Vagina (tissue), 2 donors: Measurements from ENCODE around the gene MNX1. TPM values are rescaled to one million over a fixed set of nuclear protein-coding genes. Genes with fewer than 3 reads are reported as not detected.
A peak's percentile ranks its signal among the peaks of the same experiment; 100 is the strongest.

Experiments
- DNase-seq, 2 donors: peaks; one replicate each; pipeline ENCODE4 v3.0.0-alpha.2; 2017; ENCODE audit errors: extremely low spot score in 2 of 2
- H3K27ac ChIP-seq: fragments of 200-600 bp; sonication (generic); one replicate; pipeline ENCODE4 v1.5.1; 2019
- H3K27me3 ChIP-seq: fragments of 200-600 bp; sonication (generic); one replicate; pipeline ENCODE4 v1.5.1; 2019
- H3K36me3 ChIP-seq, 2 donors: fragments of 200-600 bp; sonication (generic); one replicate each; pipeline ENCODE4 v1.5.1; 2017 to 2019
- H3K4me1 ChIP-seq: fragments of 200-600 bp; sonication (generic); one replicate; pipeline ENCODE4 v1.5.1; 2019
- H3K4me3 ChIP-seq, 2 donors: fragments of 200-600 bp; sonication (generic); 1 replicate in 1 of 2; 2 replicates in 1 of 2; pipeline ENCODE4 v1.5.1; 2016 to 2019
- H3K9me3 ChIP-seq: fragments of 200-600 bp; sonication (generic); one replicate; pipeline ENCODE4 v1.5.1; 2019
- CTCF ChIP-seq, 3 experiments: fragments of 450-650 bp in 2 of 3; fragments of 200-600 bp in 1 of 3; sonication (generic) in 1 of 3; IDR thresholded peaks; one replicate each; pipeline ENCODE4 v1.5.1; 2017 to 2019; ENCODE audit warnings: antibody characterized with exemption in 3 of 3, mild to moderate bottlenecking in 2 of 3, moderate library complexity in 2 of 3
- POLR2A ChIP-seq, 2 donors: fragments of 450-650 bp; IDR thresholded peaks; one replicate each; pipeline ENCODE4 v1.6.1; 2017; ENCODE audit warnings: antibody characterized with exemption in 2 of 2, mild to moderate bottlenecking in 2 of 2, moderate library complexity in 2 of 2
- POLR2AphosphoS5 ChIP-seq, 2 donors: sonication (generic); formaldehyde crosslinking; IDR thresholded peaks; one replicate each; pipeline ENCODE4 v1.9.0; 2017; ENCODE audit warnings: antibody characterized with exemption in 2 of 2, mild to moderate bottlenecking in 2 of 2, low read depth in 1 of 2; ENCODE audit not compliant: insufficient read depth in 1 of 2
- intact Hi-C: fragments of 100-400 bp; cut with DNase I; formaldehyde crosslinking; loops from one replicate; pipeline ENCODE4 v1.15.1; 2023
- total RNA-seq: library from RNA; depleted of rRNA; stranded (reverse); fragments of >200 nt; gene quantifications from one replicate; pipeline ENCODE4 v1.2.3, GENCODE V29; 2016

MNX1 gene
- total RNA-seq, 1 donor from 2014 or later, result not detected

- DNase-seq, result no peak
- TF ChIP-seq CTCF (IDR thresholded peaks at IDR 0.05), result no peak
- H3K9me3 ChIP-seq, result no peaks in the 10 kb centered on the region
- H3K4me3 ChIP-seq, result peak overlapping the region in 1 of 2 donors; percentile 18
- H3K27ac ChIP-seq, result no peak overlapping the region
- H3K36me3 ChIP-seq, result no peaks in the 10 kb centered on the region
- H3K4me1 ChIP-seq, result peaks cover 27% of the 10 kb centered on the region
- intact Hi-C loops, result loop anchor here (10.0 kb wide), 1 partner anchor 1344 kb away; no protein-coding TSS in a partner anchor
- peaks cover 36% of the 10 kb centered on the region for H3K27me3 ChIP-seq
Observed at GRCh38 chr7:157021071-157021870, 10.8 kb upstream of the MNX1 start.

GRCh38 chr7:157020514-157021070 is 10.1 kb upstream of the MNX1 start:
- TF ChIP-seq POLR2A (IDR thresholded peaks at IDR 0.05) (no peak), CTCF (IDR thresholded peaks at IDR 0.05) (no peak), POLR2AphosphoS5 (IDR thresholded peaks at IDR 0.05; ENCODE audit: insufficient read depth in 1 of 2, low read depth in 1 of 2) (no peak)
- Histone ChIP-seq H3K27me3 (peaks cover 36% of the 10 kb centered on the region), H3K4me3 (peak overlapping the region in 1 of 2 donors; percentile 18), H3K36me3 (no peaks in the 10 kb centered on the region), H3K27ac (no peak overlapping the region), H3K9me3 (no peaks in the 10 kb centered on the region), H3K4me1 (peaks cover 27% of the 10 kb centered on the region)
- DNase-seq, result no peak
- intact Hi-C loops, result loop anchor here (10.0 kb wide), 1 partner anchor 1344 kb away; no protein-coding TSS in a partner anchor

GRCh38 chr7:157019718-157020451 is 9.4 kb upstream of the MNX1 start:
- no peak for DNase-seq
- Histone ChIP-seq H3K4me3 (no peak overlapping the region), H3K4me1 (peaks cover 27% of the 10 kb centered on the region), H3K36me3 (no peaks in the 10 kb centered on the region), H3K9me3 (no peaks in the 10 kb centered on the region), H3K27ac (no peak overlapping the region), H3K27me3 (peaks cover 40% of the 10 kb centered on the region)
- TF ChIP-seq POLR2A (IDR thresholded peaks at IDR 0.05), result no peak
- TF ChIP-seq CTCF (IDR thresholded peaks at IDR 0.05), result no peak
- no peak for TF ChIP-seq POLR2AphosphoS5 (IDR thresholded peaks at IDR 0.05; ENCODE audit: insufficient read depth in 1 of 2, low read depth in 1 of 2)
- intact Hi-C loops, result loop anchor here (10.0 kb wide), 1 partner anchor 1345 kb away; no protein-coding TSS in a partner anchor

- Histone ChIP-seq H3K27ac (no peak overlapping the region), H3K27me3 (peaks cover 44% of the 10 kb centered on the region), H3K36me3 (no peaks in the 10 kb centered on the region), H3K4me1 (peaks cover 27% of the 10 kb centered on the region), H3K9me3 (no peaks in the 10 kb centered on the region), H3K4me3 (no peak overlapping the region)
- TF ChIP-seq POLR2A (IDR thresholded peaks at IDR 0.05) (no peak), CTCF (IDR thresholded peaks at IDR 0.05) (no peak), POLR2AphosphoS5 (IDR thresholded peaks at IDR 0.05; ENCODE audit: insufficient read depth in 1 of 2, low read depth in 1 of 2) (no peak)
- intact Hi-C loops, result no loop called here
- no peak for DNase-seq
Observed at GRCh38 chr7:157018997-157019608, 8.6 kb upstream of the MNX1 start.
